ENCODE data around the gene ITPRID2.

GRCh38 chr2:181851726-181852125, 39.8 kb upstream of the ITPRID2 start:
- TF ChIP-seq CTCF (IDR thresholded peaks at IDR 0.05; ENCODE audit: borderline replicate concordance, extremely low read depth, low read length, poor library complexity, severe bottlenecking) (no peak), EZH2 (IDR thresholded peaks at IDR 0.05; ENCODE audit: borderline replicate concordance, low read depth, low read length, severe bottlenecking) (no peak)

Measured in DND-41 (cell line).